Activated CD4-positive, alpha-beta T cell treated with anti-CD3 and anti-CD28 coated beads for 24 hours (primary cell): Measurements from ENCODE around the gene EHBP1.

Experiments
- DNase-seq, 2 donors: peaks; one replicate each; pipeline ENCODE4 v3.0.0-alpha.2; 2020; ENCODE audit warnings: low read depth in 2 of 2

The EHBP1 gene

GRCh38 chr2:62822549-62822948, 117.0 kb downstream of the EHBP1 start:
- no peak for DNase-seq

- DNase-seq, result no peak
These were observed 118.9 kb downstream of the EHBP1 start for GRCh38 chr2:62824388-62824787.

GRCh38 chr2:62826141-62826540, 120.6 kb downstream of the EHBP1 start:
- DNase-seq, result no peak

GRCh38 chr2:62826953-62827675, 121.6 kb downstream of the EHBP1 start:
- no peak for DNase-seq

GRCh38 chr2:62831729-62832128, 126.2 kb downstream of the EHBP1 start:
- no peak for DNase-seq

- no peak for DNase-seq
These were observed 139.0 kb downstream of the EHBP1 start for GRCh38 chr2:62844311-62845090.

GRCh38 chr2:62845256-62845655, 139.7 kb downstream of the EHBP1 start:
- no peak for DNase-seq

GRCh38 chr2:62852254-62852653, 146.7 kb downstream of the EHBP1 start:
- no peak for DNase-seq

GRCh38 chr2:62854600-62855514, 149.3 kb downstream of the EHBP1 start:
- no peak for DNase-seq

GRCh38 chr2:62856228-62857040, 150.9 kb downstream of the EHBP1 start:
- DNase-seq, result no peak

- no peak for DNase-seq
These were observed 151.8 kb downstream of the EHBP1 start for GRCh38 chr2:62857139-62857931.

GRCh38 chr2:62858231-62858832, 152.8 kb downstream of the EHBP1 start:
- no peak for DNase-seq

- DNase-seq, result no peak
These were observed 163.4 kb downstream of the EHBP1 start for GRCh38 chr2:62868947-62869346.

GRCh38 chr2:62870966-62871365, 165.5 kb downstream of the EHBP1 start:
- DNase-seq, result no peak

GRCh38 chr2:62871506-62871905, 166.0 kb downstream of the EHBP1 start:
- no peak for DNase-seq

GRCh38 chr2:62873603-62874002, 168.1 kb downstream of the EHBP1 start:
- no peak for DNase-seq

GRCh38 chr2:62874881-62875383, 169.4 kb downstream of the EHBP1 start:
- no peak for DNase-seq

GRCh38 chr2:62881162-62881795, 175.8 kb downstream of the EHBP1 start:
- DNase-seq, result no peak

GRCh38 chr2:62883629-62884028, 178.1 kb downstream of the EHBP1 start:
- no peak for DNase-seq
